B cell (primary cell): ENCODE results near the gene HSFX2.

Experiments
- CTCF ChIP-seq: fragments of 200-600 bp; IDR thresholded peaks from one replicate; pipeline ENCODE4 v1.8.0; 2022; ENCODE audit warnings: antibody characterized with exemption, mild to moderate bottlenecking
- EZH2 ChIP-seq: IDR thresholded peaks from 2 replicates; pipeline ENCODE4 v1.6.1; 2012; ENCODE audit warnings: borderline replicate concordance, low read depth, mild to moderate bottlenecking, moderate library complexity, low read length; ENCODE audit not compliant: insufficient read depth, poor library complexity, severe bottlenecking

GRCh38 chrX:149643496-149643895 lies 48.4 kb upstream of the HSFX2 start:
- TF ChIP-seq EZH2 (no peak), CTCF (no peak)
